ENCODE measurements around the gene KCTD20. TPM values are rescaled to one million over a fixed set of nuclear protein-coding genes. Genes with fewer than 3 reads are reported as not detected.

The KCTD20 gene
- polyA plus RNA-seq, 4 donors = 13.8 to 28.6 (median 17.7) TPM

- DNase-seq = no peak
- Histone ChIP-seq H3K36me3 (ENCODE audit: control insufficient read depth in 3 of 3, insufficient read depth in 2 of 3, low read depth in 1 of 3, low read length in 3 of 3) (no peaks in the 10 kb centered on the region), H3K4me1 (ENCODE audit: control insufficient read depth in 3 of 3, insufficient read depth in 2 of 3, low read depth in 1 of 3, low read length in 2 of 3) (peaks cover 0 to 9% (median 0%) of the 10 kb centered on the region in 3 donors), H3K9me3 (ENCODE audit: control insufficient read depth in 2 of 2, insufficient read depth in 1 of 2, low read depth in 1 of 2, low read length in 1 of 2) (peaks cover 0 to 2% of the 10 kb centered on the region in 2 donors), H3K27ac (ENCODE audit: low read depth in 1 of 3, low read length in 2 of 3) (no peak overlapping the region), H3K4me3 (ENCODE audit: low read depth in 1 of 3, low read length in 3 of 3) (no peak overlapping the region), H3K27me3 (ENCODE audit: control insufficient read depth in 3 of 3, insufficient read depth in 3 of 3, low read length in 3 of 3) (no peaks in the 10 kb centered on the region)
- no peak for FAIRE-seq
- WGBS, 3 donors = 43 to 63% (median 48%) methylated on average over 3 of the region's 3 CpGs
These were observed 24.2 kb upstream of the KCTD20 start for GRCh38 chr6:36418558-36418957.

- no peaks in the 10 kb centered on the region for H3K36me3 ChIP-seq (ENCODE audit: control insufficient read depth in 3 of 3, insufficient read depth in 2 of 3, low read depth in 1 of 3, low read length in 3 of 3)
- H3K4me3 ChIP-seq (ENCODE audit: low read depth in 1 of 3, low read length in 3 of 3) = no peak overlapping the region
- FAIRE-seq (no peak), DNase-seq (no peak)
- no peaks in the 10 kb centered on the region for H3K27me3 ChIP-seq (ENCODE audit: control insufficient read depth in 3 of 3, insufficient read depth in 3 of 3, low read length in 3 of 3)
- H3K9me3 ChIP-seq (ENCODE audit: control insufficient read depth in 2 of 2, insufficient read depth in 1 of 2, low read depth in 1 of 2, low read length in 1 of 2) = no peaks in the 10 kb centered on the region
- H3K27ac ChIP-seq (ENCODE audit: low read depth in 1 of 3, low read length in 2 of 3) = no peak overlapping the region
- H3K4me1 ChIP-seq (ENCODE audit: control insufficient read depth in 3 of 3, insufficient read depth in 2 of 3, low read depth in 1 of 3, low read length in 2 of 3) = peaks cover 0 to 7% (median 0%) of the 10 kb centered on the region in 3 donors
- WGBS, 3 donors = 79 to 88% (median 86%) methylated on average over 1 of the region's 1 CpG
These were observed 23.5 kb upstream of the KCTD20 start for GRCh38 chr6:36419310-36419709.

GRCh38 chr6:36422714-36423100 is 20.1 kb upstream of the KCTD20 start:
- Histone ChIP-seq H3K4me3 (ENCODE audit: low read depth in 1 of 3, low read length in 3 of 3) (peak overlapping the region; percentile 13 to 55 (median 52)), H3K27me3 (ENCODE audit: control insufficient read depth in 3 of 3, insufficient read depth in 3 of 3, low read length in 3 of 3) (no peaks in the 10 kb centered on the region), H3K4me1 (ENCODE audit: control insufficient read depth in 3 of 3, insufficient read depth in 2 of 3, low read depth in 1 of 3, low read length in 2 of 3) (peaks cover 0 to 7% (median 0%) of the 10 kb centered on the region in 3 donors), H3K27ac (ENCODE audit: low read depth in 1 of 3, low read length in 2 of 3) (peak overlapping the region; percentile 38 to 85 (median 70)), H3K36me3 (ENCODE audit: control insufficient read depth in 3 of 3, insufficient read depth in 2 of 3, low read depth in 1 of 3, low read length in 3 of 3) (no peaks in the 10 kb centered on the region), H3K9me3 (ENCODE audit: control insufficient read depth in 2 of 2, insufficient read depth in 1 of 2, low read depth in 1 of 2, low read length in 1 of 2) (no peaks in the 10 kb centered on the region)
- WGBS, 3 donors = 9 to 16% (median 10%) methylated on average over 4 of the region's 4 CpGs
- FAIRE-seq (no peak), DNase-seq (no peak)

- no peaks in the 10 kb centered on the region for H3K27me3 ChIP-seq (ENCODE audit: control insufficient read depth in 3 of 3, insufficient read depth in 3 of 3, low read length in 3 of 3)
- DNase-seq = peak; percentile 99
- H3K27ac ChIP-seq (ENCODE audit: low read depth in 1 of 3, low read length in 2 of 3) = peak overlapping the region; percentile 70 to 91 (median 74)
- H3K9me3 ChIP-seq (ENCODE audit: control insufficient read depth in 2 of 2, insufficient read depth in 1 of 2, low read depth in 1 of 2, low read length in 1 of 2) = no peaks in the 10 kb centered on the region
- H3K4me1 ChIP-seq (ENCODE audit: control insufficient read depth in 3 of 3, insufficient read depth in 2 of 3, low read depth in 1 of 3, low read length in 2 of 3) = peaks cover 0 to 7% (median 0%) of the 10 kb centered on the region in 3 donors
- 0 to 1% (median 1%) methylated on average over 51 of the region's 51 CpGs for WGBS, 3 donors
- H3K36me3 ChIP-seq (ENCODE audit: control insufficient read depth in 3 of 3, insufficient read depth in 2 of 3, low read depth in 1 of 3, low read length in 3 of 3) = no peaks in the 10 kb centered on the region
- FAIRE-seq = no peak
- H3K4me3 ChIP-seq (ENCODE audit: low read depth in 1 of 3, low read length in 3 of 3) = peak overlapping the region; percentile 43 to 55 (median 52)
These were observed 19.5 kb upstream of the KCTD20 start for GRCh38 chr6:36423101-36423824.

- Histone ChIP-seq H3K27ac (ENCODE audit: low read depth in 1 of 3, low read length in 2 of 3) (no peak overlapping the region), H3K4me1 (ENCODE audit: control insufficient read depth in 3 of 3, insufficient read depth in 2 of 3, low read depth in 1 of 3, low read length in 2 of 3) (peaks cover 0 to 7% (median 0%) of the 10 kb centered on the region in 3 donors), H3K36me3 (ENCODE audit: control insufficient read depth in 3 of 3, insufficient read depth in 2 of 3, low read depth in 1 of 3, low read length in 3 of 3) (no peaks in the 10 kb centered on the region), H3K9me3 (ENCODE audit: control insufficient read depth in 2 of 2, insufficient read depth in 1 of 2, low read depth in 1 of 2, low read length in 1 of 2) (no peaks in the 10 kb centered on the region), H3K4me3 (ENCODE audit: low read depth in 1 of 3, low read length in 3 of 3) (no peak overlapping the region), H3K27me3 (ENCODE audit: control insufficient read depth in 3 of 3, insufficient read depth in 3 of 3, low read length in 3 of 3) (no peaks in the 10 kb centered on the region)
- DNase-seq (no peak), FAIRE-seq (no peak)
- WGBS, 3 donors = 92 to 96% (median 94%) methylated on average over 3 of the region's 3 CpGs
These were observed 16.2 kb upstream of the KCTD20 start for GRCh38 chr6:36426622-36427021.

- FAIRE-seq = no peak
- Histone ChIP-seq H3K36me3 (ENCODE audit: control insufficient read depth in 3 of 3, insufficient read depth in 2 of 3, low read depth in 1 of 3, low read length in 3 of 3) (no peaks in the 10 kb centered on the region), H3K27me3 (ENCODE audit: control insufficient read depth in 3 of 3, insufficient read depth in 3 of 3, low read length in 3 of 3) (no peaks in the 10 kb centered on the region), H3K27ac (ENCODE audit: low read depth in 1 of 3, low read length in 2 of 3) (no peak overlapping the region), H3K9me3 (ENCODE audit: control insufficient read depth in 2 of 2, insufficient read depth in 1 of 2, low read depth in 1 of 2, low read length in 1 of 2) (no peaks in the 10 kb centered on the region), H3K4me1 (ENCODE audit: control insufficient read depth in 3 of 3, insufficient read depth in 2 of 3, low read depth in 1 of 3, low read length in 2 of 3) (no peaks in the 10 kb centered on the region), H3K4me3 (ENCODE audit: low read depth in 1 of 3, low read length in 3 of 3) (no peak overlapping the region)
- 50 to 95% (median 83%) methylated on average over 4 of the region's 4 CpGs for WGBS, 3 donors
- no peak for DNase-seq
These were observed 13.9 kb upstream of the KCTD20 start for GRCh38 chr6:36428911-36429310.

- 55 to 69% (median 66%) methylated on average over 2 of the region's 2 CpGs for WGBS, 3 donors
- no peak for FAIRE-seq
- no peaks in the 10 kb centered on the region for H3K9me3 ChIP-seq (ENCODE audit: control insufficient read depth in 2 of 2, insufficient read depth in 1 of 2, low read depth in 1 of 2, low read length in 1 of 2)
These were observed 12.4 kb upstream of the KCTD20 start for GRCh38 chr6:36430351-36430750.

GRCh38 chr6:36431197-36431596 is 11.6 kb upstream of the KCTD20 start:
- 84 to 86% (median 84%) methylated on average over 4 of the region's 4 CpGs for WGBS, 3 donors
- H3K27me3 ChIP-seq (ENCODE audit: control insufficient read depth in 3 of 3, insufficient read depth in 3 of 3, low read length in 3 of 3) = no peaks in the 10 kb centered on the region
- no peak for FAIRE-seq
- H3K36me3 ChIP-seq (ENCODE audit: control insufficient read depth in 3 of 3, insufficient read depth in 2 of 3, low read depth in 1 of 3, low read length in 3 of 3) = no peaks in the 10 kb centered on the region
- no peak overlapping the region for H3K27ac ChIP-seq (ENCODE audit: low read depth in 1 of 3, low read length in 2 of 3)
- no peaks in the 10 kb centered on the region for H3K4me1 ChIP-seq (ENCODE audit: control insufficient read depth in 3 of 3, insufficient read depth in 2 of 3, low read depth in 1 of 3, low read length in 2 of 3)
- H3K9me3 ChIP-seq (ENCODE audit: control insufficient read depth in 2 of 2, insufficient read depth in 1 of 2, low read depth in 1 of 2, low read length in 1 of 2) = no peaks in the 10 kb centered on the region
- no peak overlapping the region for H3K4me3 ChIP-seq (ENCODE audit: low read depth in 1 of 3, low read length in 3 of 3)
- DNase-seq = no peak

More at GRCh38 chr6:36430351-36430750, 12.4 kb upstream of the KCTD20 start:
- H3K36me3 ChIP-seq (ENCODE audit: control insufficient read depth in 3 of 3, insufficient read depth in 2 of 3, low read depth in 1 of 3, low read length in 3 of 3) = no peaks in the 10 kb centered on the region
- no peaks in the 10 kb centered on the region for H3K4me1 ChIP-seq (ENCODE audit: control insufficient read depth in 3 of 3, insufficient read depth in 2 of 3, low read depth in 1 of 3, low read length in 2 of 3)
- peak in 1 of 2 donors; percentile 13 for DNase-seq
- H3K27ac ChIP-seq (ENCODE audit: low read depth in 1 of 3, low read length in 2 of 3) = no peak overlapping the region
- H3K4me3 ChIP-seq (ENCODE audit: low read depth in 1 of 3, low read length in 3 of 3) = no peak overlapping the region
- no peaks in the 10 kb centered on the region for H3K27me3 ChIP-seq (ENCODE audit: control insufficient read depth in 3 of 3, insufficient read depth in 3 of 3, low read length in 3 of 3)
